Urothelium cell line (cell line): ENCODE results near the gene KCTD5.
A peak's percentile ranks its signal among the peaks of the same experiment; 100 is the strongest.

Source experiments
- DNase-seq: peaks from one replicate; pipeline ENCODE4 v3.0.0; 2011; ENCODE audit warnings: low spot score, mixed read lengths
- FAIRE-seq: peaks from 2 replicates; lab custom pipeline; 2011; peaks lifted over from hg19 to GRCh38; lab: Jason Lieb, UNC

Gene KCTD5

DNA sequence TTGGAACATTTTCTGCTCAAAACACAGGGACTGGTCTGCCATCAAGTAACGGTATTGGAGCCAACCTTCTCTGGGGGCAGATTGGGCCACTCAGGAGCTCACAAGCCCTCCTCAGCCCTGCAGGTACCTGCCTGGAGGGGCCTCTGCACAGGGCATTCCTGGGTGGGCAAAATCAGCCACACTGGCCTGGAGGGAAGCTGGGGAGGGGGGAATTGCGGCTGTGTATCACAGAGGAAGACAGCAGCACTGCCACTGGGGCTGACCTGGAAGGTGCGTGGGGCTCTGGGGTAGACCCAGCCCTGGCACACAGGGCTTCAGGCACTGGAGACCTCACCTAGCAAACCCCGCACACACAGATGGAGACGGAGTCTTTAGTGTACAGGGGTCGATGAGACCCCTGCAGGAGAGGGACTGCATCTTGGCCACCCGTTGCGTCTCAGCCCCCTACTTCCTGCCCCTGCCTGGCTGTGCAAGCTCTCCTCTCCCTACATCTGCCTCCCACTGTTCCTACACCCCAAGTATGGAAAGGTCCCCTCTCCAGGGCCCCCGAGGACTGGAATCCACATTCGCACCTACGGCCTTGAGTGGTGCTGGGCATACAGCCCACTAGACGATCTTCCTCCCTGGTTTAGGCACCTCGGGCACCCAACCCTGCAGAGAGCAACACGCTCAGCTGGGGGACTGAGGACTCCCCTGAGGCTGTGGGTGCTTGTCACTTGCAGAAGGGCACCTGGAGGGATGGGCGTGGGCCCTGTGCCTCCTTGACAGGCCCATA is 63.0 kb downstream of the KCTD5 start:
- no peak for DNase-seq
- no peak for FAIRE-seq

DNA sequence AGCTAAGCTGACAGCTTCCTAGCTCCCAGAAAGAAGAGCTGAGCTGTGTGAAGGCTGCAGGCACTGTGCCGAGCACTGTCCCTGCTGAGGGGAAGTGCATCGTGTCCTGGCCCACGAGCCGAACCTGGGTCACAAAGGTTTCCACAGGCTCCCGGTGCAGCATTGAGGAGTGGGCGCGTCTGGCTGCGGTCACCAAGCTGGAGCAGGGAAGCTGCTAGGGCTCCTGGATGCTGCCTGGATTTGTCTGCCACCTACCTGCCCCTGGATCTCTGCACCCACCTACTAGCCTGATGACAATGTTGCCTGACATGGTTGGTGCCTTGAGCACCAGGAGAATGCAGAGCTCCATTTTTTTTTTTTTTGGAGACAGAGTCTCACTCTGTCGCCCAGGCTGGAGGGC is 63.6 kb downstream of the KCTD5 start:
- FAIRE-seq: no peak

DNA sequence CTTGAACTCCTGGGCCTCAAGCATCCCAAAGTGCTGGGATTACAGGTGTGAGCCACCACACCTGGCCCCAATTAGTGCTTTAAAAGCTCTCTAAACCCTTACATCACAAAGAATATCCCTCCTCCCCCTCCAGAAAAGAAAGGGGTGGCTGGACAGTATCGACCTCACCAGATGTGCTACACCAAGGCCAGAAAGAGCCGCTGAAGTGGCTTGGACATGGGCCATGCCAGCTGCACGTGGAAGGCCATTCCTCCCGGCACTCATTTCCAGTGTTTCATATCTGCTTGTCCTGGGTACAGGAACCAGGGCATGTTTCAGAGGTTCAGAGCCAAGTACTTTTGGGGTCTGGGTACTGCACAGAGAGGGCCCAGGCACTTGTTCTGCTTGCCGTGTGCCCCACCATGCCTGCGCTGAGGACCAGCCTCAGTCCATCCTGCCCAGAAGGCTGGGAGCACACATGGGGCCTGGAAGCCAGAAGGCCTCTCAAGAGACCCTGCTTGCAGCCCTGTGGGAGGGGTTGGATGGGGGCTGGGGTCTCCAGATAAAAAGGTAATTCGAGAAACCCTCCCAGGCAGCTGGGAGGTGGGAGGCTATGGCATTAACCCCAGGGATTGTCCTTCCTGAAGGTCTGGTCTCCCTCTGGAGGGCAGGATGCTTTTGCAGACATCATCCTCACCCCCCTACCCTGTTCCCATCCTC is 66.6 kb downstream of the KCTD5 start:
- FAIRE-seq (no peak), DNase-seq (no peak)

More for the DNA sequence above, 63.6 kb downstream of the KCTD5 start:
- no peak for DNase-seq

DNA sequence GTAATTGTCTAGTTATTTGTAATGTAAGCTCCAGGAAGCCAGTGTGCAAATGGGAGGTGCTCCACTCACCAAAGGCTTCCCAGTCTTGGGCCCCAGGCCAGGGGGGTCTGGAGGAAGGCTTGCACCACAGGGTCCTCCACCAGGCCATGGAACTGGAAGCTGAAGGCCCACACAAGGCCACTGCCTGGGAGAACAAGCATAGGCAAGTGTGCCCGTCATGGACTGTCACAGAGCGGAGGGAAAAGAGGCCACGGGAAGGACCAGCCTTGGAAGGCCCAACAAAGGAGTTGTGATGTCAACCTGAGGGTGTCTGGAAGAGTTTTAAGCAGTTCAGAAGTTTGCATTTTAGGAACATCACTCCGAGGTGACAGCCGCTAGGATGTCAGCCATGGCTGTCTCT is 67.2 kb downstream of the KCTD5 start:
- DNase-seq (no peak), FAIRE-seq (no peak)

DNA sequence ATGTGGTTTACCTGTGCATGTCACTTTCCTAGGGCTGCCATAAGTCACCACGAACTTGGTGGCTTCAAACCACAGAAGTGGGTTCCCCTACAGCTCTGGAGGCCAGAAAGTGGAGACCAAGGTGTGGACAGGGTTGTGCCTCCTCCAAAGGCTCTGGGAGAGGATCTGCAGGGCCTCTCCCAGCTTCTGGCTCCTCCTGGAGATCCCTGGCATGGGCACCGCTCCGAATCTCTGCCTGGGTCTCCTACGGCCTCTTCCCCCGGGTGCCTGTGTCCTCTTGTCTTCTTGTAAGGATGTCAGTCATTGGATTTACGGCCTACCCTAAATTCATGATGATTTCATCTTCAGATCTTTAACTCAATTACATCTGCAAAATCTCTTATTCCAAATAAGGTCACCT is 67.6 kb downstream of the KCTD5 start:
- DNase-seq (no peak), FAIRE-seq (no peak)

DNA sequence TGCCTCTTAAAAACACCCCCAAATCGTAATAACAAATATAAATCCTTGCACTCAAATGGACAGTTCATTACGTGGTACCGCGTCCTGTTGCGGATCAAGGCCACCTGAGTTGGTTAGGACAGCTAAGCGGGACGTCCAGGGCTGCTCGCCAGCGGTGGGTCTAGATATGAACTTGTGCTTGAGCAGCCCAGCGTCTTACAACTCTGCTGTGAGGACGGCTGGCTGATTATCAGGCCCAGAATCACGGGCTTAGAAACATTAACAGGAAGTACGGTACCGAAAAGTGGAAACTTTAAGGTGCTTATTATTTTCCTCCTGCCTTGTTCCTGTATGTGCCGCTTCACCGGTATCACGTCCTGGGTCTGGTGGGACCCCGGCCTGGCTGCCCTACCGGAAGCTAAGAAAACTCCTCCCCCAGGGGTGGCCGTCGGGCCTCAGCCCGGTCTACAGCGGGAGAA is 69.3 kb downstream of the KCTD5 start:
- DNase-seq (no peak), FAIRE-seq (no peak)

DNA sequence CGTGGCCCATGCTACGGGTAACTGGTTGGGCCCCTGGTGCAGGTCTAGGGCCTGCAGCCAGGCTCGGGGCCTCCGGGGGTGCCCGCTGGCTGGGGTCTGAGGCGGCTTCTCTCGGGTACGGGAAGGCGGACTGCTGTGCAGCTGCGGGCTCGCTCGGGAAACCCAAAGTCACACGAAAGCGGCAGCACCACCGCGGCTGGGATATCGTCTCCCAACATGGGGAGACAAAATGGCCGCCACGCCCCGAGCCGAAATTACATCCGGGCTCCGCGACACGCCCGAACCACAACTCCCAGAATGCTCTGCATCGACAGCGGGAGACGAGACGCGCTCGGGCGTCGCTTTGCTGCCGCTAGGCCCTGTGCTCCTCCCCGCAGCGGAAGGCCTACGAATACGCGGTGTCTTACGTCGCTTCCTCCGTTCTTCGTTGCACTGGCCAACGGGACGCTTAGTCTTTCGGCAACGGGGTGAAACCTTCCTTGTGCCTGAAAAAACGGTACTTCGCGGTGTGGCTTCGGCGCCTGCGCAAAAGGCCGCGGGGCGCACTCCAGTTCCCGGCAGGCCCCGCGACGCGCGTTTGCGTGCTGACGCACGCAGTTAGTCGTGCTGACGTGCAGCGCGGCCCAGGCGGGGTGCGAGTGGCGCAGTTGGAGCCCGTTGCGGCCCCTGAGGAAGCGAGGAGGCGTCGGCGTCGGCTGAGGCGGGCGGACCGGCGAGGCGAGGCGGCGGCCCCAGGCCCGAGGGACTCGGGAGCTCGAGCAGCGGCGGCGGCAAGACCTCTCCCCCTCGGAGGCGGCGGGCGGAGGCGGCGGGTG is 69.9 kb downstream of the KCTD5 start, which contains the start of gene SRRM2:
Gene SRRM2, plus strand, starts transcription at position 604 of the 815 bp plus-strand sequence. CDS start 3,727 bp downstream, outside the sequence.
- peak; percentile 97 for DNase-seq
- FAIRE-seq: no peak

DNA sequence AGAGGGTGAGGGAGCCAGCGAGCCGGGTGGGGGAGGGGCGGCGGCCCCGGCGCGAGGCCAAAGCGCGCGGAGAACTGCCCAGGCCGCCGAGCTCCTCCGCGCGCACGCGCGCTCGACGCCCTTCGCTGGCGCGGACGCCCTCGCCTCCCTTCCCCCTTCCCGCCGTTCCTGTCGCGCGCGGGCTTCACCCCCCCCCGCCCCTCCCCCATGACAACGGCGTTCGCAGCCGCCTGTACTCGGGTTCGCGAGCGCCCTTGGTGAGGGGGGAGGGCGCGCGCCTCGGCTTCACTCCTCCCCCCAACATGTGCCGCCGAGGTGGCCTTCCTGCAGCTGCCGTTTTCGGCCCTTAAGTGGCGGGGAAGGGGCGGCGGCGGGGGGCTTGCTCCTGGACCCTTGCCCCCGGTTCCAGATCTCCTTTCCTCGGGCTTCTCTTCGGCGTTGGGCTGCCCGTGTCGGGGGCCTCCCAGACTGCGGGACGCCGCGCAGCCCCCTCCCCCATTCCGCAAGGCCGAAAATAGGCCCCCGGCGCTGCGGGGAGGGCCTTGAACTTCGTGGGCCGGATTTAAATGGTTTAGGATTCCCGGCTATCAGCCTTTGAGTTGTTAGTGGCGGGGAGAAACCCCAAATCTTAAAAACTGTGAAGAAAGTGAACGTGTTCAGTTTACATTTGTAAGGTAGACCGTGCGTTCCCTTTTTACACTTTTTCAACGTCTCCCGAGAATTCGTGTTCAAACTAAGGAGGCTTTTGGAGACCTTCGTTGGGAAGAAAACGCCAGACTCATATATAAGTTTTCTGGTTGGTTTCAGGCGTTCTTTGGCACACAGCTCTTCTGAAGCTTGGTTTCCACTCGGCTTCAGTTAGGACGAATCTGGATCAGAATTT is 70.8 kb downstream of the KCTD5 start:
- peak; percentile 91 for DNase-seq
- FAIRE-seq: no peak

DNA sequence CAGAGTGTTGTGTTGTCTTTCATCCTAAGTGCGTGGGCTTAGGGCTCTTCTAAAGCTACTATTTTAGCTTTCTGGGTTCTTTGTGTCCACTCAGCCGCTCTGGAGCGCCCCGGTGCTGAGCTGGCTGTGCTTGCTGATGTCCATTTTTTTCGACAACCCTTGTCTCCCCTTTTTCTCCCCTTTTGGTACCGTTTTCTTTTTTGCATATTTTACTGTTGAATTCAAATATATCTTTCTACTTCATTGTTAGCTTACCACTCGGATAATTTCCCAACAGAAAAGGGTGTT is 71.4 kb downstream of the KCTD5 start:
- DNase-seq: no peak
- FAIRE-seq: no peak

DNA sequence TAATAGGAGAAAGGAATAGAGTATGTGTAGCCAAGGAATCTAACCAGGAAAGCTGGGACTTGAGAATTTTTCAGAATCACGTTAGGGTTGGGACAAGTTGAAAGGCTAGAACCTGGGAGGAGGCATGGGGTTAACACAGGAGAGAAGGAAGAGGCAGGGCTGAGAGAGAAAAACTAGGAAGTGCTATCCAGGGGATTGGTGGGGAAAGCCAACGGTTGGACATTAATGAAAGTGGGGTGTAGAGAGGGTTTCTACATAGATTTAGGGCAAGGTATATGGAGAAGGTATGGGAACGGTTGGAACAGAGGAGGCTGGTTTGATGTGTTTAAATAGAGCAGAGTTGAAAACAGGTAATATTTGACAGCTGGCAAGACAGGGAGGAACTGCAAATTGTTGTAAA is 72.8 kb downstream of the KCTD5 start:
- DNase-seq: no peak
- no peak for FAIRE-seq

DNA sequence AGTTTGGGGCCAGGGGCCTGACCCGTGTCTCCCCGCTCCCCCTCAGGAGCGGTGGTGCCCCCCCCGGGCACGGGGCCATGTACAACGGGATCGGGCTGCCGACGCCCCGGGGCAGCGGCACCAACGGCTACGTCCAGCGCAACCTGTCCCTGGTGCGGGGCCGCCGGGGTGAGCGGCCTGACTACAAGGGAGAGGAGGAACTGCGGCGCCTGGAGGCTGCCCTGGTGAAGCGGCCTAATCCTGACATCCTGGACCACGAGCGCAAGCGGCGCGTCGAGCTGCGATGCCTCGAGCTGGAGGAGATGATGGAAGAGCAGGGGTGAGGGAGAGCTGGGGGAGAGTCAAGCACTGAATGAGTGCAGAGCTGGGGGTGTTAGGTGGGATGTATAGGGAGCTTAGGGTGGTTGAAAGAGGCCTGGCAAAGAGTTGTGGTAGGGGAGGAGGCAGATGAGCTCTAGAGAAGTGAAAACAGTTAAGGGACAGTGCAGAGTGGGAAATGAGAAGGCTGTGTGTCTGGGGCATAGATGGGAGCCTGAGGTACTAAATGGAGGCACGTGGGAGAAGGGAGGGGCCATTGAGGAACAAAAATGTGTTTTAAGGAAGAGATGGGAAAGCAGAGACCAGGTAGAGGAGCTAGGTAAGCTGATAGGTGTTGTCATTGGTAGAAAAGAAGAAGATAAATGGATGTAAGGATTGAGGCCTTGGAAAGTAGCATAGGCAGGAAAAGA is 74.1 kb downstream of the KCTD5 start:
- DNase-seq (no peak), FAIRE-seq (no peak)

DNA sequence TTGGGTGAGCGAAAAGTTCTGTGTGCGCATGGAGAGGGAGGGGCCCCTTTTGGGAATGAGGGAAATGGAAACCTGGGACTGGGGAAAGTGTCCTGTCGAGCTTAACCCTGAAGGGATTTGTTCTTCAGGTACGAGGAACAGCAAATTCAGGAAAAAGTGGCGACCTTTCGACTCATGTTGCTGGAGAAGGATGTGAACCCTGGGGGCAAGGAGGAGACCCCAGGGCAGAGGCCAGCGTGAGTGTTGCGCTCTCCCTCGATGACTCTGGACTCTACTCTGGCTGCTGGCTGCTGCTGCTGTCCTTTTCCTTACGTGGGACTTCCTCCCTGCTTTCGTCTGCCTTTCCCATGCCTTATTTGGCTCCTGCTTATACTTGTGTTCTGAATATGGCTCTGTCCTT is 75.0 kb downstream of the KCTD5 start:
- DNase-seq (no peak), FAIRE-seq (no peak)
